HPDE6-E6E7 (cell line): ENCODE results near the gene PASD1.
A peak's percentile ranks its signal among the peaks of the same experiment; 100 is the strongest.
"Not testable (repeated sequence)": the region's sequence is repeated elsewhere in the genome, so short reads cannot be mapped to it uniquely, and the experiment has no call there.

Experiments used
- DNase-seq: peaks from one replicate; pipeline ENCODE4 v3.0.0; 2011; ENCODE audit warnings: missing footprints; ENCODE audit errors: extremely low spot score

Gene PASD1

DNA sequence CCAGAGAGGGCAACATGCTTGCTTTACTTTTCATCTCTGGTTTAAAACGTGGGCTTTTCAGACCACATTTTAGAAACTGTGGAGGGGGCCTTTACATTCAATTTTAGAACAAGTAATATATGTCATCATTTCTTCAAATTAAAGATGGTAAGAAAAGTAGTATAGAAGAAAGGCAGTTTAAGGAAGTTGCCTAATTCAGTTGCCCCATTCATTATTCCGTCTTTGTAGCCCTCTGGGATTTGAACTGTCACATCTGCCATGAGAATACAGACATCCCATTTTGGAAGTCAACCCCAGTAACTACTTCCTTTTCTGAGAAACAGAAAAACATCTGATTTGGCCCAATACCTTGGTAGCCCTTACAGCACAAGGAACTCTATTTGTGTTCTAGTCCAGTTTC lies 61.2 kb downstream of the PASD1 start:
- no peak for DNase-seq

DNA sequence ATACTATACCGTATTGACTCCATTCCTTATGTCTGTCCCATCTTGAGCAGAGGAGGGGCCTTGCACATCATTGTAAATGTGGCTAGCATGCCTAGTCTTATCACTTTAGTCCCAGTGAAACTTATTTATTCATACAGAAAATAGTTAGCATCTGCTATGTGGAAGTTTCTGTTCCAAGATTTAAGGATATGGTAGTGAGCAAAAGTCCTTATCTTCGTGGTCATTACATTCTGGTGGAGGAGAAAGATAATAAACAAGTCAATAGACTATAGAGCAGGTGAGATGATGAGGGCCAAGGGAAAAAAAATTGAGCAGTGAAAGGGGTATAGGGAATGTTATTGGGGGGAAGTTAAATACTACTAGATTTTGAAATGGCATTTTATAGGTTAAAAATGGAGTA lies 68.3 kb downstream of the PASD1 start:
- no peak for DNase-seq

DNA sequence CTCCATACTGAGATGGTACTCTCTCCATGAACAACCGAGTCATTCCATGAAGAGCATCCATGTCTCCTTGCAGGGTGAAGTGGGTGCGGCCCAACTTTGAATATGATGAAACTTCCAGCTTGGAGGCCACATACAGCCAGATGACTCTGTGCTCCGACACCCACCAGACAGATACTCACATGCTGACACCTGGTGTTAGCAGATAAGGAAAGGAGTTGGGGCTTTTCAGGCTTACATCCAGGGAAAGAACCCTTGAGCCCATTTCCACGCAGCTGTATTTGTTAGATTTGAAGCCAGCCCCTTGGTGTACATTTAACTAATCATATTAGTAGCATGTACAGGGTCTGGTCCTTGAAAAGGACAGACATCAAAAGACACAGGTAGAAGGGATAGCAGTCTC lies 69.7 kb downstream of the PASD1 start:
- DNase-seq = no peak

- DNase-seq = no peak
Measured at GRCh38 chrX:151634937-151635336, 71.5 kb downstream of the PASD1 start.

GRCh38 chrX:151641564-151641963 lies 78.1 kb downstream of the PASD1 start:
- DNase-seq = no peak

DNA sequence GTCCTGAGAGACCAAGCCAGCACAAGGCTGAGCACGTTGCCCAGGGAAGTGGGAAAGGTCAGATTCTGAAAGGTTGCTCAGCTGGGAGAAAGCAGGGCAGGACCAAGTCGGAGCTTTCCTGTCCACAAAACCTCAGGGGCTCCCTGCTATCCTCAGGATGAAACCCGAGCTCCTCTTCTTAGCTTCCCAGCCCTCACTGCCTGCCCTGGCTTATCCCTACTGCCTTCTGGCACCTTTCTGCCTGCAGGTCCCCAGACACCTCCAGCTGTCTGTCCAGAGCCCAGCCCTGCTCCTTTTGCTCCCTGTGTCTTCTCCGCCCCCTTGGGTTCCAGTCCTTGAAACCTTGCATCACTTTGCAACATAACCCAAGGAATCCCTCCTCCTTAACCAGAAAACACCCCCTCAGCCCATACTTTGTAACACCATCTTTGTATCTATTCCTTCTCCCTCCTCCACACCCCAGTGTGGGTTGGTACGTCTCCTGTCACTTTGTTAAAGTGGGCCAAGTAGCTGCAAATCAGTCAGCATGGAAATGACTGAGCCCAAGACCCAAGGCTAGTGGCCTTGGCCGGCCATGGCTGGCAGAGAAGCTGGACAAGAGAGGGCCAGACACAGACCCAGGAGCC lies 111.8 kb downstream of the PASD1 start:
- no peak for DNase-seq

GRCh38 chrX:151676196-151676595 lies 112.7 kb downstream of the PASD1 start:
- no peak for DNase-seq

GRCh38 chrX:151679798-151680402 lies 116.4 kb downstream of the PASD1 start:
- no peak for DNase-seq

DNA sequence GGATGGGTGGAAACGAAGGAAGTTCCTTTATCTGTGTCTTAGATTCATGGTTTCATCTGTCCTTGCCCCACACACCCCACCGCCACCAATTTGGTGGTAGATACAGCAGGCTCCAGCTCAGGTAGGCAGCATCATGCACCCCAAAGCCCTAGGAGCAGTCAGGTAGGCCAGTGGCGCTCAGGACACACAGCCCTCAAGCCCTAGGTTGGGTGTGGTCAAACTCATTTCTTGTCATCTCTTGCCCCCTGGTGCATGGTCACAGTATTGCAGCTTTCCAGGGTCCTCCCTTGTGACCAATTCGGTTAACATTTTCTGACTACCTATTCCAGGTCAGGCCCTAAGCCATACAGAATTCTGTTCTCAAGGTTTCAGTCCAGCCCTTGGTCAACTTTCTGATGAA lies 117.3 kb downstream of the PASD1 start:
- peak; percentile 23 for DNase-seq

GRCh38 chrX:151687635-151688034 lies 124.2 kb downstream of the PASD1 start:
- no peak for DNase-seq

DNA sequence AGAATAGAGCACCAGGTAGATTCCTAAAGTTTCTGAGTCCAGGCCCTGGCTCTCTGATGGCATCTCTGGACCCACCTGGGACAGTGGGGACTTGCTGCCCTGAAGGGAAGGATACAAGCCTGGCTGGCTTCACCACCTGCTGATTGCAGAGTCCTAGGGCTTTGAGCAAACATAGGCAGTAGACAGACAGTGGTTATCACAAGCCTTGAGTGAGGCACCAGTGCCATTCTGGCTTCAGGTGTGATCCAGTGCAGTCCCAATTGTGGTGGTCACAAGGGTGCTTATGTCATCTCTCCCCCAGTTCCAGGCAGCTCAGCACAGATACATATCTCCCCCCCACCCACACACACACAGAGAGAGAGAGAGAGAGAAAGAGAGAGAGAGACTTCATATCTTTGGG lies 125.2 kb downstream of the PASD1 start:
- DNase-seq = no peak

DNA sequence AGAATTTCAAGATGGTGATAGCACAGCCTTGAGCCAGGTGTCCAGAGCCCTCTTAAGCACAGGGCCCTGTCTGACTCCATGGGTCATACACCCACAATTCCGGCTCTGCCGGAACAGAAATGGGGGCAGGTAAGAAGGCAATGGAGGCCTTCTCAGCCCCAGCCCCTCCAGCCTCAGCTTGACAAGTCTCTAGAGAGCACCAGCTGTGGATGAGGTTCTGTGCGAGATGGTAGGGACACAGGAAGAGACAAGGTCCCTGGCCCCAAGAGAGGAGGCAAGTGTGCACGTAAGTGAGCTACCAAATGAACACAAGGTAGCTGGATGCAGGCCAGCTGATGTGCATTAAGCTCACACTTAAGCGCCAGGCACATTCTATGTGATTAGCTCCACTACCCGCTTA lies 129.3 kb downstream of the PASD1 start:
- DNase-seq = no peak

DNA sequence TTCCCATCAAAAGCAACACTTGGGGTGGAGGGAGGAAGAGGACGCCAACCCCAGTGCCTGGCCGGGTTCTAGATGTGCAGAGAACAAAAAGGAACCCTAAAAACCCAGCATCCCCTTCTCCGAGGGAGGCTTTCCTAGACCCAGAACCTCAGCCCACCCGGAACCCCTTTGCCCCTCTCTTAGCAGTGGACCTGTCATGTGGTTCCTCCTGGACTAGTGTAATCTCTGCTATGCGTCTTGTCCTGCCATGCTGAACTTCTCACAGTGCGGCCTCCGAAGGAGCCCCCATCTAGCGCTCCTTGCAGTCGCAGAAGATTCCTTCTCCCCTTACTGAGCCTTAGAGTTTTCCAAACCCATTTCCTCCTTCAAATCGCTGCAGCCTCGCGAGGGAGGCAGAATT lies 130.6 kb downstream of the PASD1 start:
- no peak for DNase-seq

GRCh38 chrX:151694661-151695582 lies 131.4 kb downstream of the PASD1 start, which contains the start of gene PRRG3:
Gene PRRG3 (plus strand): TSS chrX:151695458. CDS start chrX:151698815, 3,357 bp downstream.
- DNase-seq = no peak

DNA sequence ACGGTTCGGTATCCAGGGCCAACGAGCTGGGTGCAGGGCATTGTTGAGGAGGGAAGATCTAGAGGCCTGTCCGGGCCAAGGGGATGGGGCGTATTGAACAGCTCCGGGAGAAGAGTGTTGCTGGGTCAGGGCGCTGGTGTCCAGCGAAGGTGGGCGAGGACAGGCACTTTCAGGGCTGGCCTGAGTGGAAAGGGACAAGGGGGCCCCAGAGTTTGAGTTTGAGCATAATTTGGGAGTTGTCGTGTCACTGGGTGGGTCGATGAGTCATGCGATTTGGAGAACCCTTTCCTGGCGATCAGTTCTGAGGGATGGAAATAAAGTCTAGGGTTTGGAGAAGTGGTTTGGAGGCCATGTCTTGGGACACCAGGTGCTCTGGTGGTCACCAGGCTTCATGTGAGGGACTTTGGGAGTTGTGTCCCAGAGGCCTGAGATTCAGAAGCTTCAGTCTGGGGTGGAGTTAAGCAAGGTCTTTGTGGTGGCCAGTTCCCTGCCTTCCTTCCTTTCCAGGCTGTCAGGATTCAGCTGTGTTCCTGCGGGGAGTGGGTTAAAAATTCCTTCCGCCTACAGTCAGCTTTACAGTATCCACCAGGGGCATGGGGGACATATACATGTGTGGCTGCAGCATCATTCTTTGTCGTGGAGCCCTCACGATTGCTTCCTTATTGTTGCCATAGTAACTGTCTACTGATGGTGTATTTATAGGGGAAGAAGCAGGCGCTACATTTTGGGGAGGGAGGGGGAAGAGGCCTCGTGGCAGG lies 132.3 kb downstream of the PASD1 start:
- DNase-seq = no peak

- DNase-seq = not testable (repeated sequence)
Measured at GRCh38 chrX:151697082-151697481, 133.6 kb downstream of the PASD1 start.

DNA sequence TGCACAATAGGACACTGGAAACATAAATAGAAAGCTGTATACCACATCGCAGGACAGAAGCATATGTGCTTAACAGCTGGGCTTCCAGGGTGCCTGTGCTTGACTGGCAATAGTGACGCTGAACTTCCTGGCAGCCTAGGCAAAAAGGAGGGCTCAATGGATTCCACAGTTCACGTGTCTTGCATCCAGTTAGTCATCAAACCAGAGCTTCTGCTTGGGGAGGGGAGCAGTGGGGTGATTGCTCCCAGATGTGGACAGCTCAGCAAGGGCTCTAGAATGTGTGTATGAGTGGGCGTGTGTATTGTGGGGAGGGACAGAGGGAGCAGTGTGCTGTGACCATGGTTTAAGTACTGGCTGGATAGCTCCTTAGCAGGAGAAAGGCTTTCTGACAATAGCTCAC lies 134.0 kb downstream of the PASD1 start:
- no peak for DNase-seq

DNA sequence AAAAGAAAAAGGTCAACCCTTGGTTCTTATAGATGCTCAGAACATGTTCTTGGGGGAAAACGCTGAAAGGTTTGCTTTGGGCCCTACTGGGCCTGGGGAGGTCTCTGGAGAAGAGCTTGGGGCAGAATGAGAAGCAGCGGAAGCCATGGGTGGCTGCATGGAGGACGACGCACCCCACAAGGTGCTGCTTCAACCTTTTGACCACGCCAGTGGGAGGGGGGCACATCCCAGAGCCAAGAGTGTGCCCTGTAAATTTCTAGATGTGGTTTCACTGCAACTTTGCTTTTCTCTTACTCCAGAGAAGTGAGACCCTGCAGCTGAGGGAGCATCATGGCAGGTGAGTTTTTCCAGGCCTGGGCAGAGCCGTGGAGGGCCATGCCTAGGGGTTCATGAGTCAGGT lies 135.0 kb downstream of the PASD1 start:
- DNase-seq = no peak

- no peak for DNase-seq
Measured at GRCh38 chrX:151699746-151700145, 136.3 kb downstream of the PASD1 start.

DNA sequence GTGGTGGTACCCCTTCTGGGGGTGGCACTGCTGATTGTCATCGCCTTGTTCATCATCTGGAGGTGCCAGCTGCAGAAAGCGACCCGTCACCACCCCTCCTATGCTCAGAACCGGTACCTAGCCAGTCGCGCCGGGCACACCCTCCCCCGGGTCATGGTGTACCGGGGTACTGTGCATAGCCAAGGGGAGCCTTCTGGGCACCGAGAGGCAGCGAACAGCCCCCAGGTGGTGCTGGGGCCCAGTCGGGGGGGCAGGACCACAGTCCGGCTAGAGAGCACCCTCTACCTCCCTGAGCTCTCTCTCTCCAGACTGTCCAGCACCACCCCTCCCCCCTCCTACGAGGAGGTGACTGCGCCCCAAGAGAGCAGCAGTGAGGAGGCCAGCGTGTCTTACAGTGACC lies 137.1 kb downstream of the PASD1 start:
- no peak for DNase-seq

GRCh38 chrX:151701071-151701470 lies 137.6 kb downstream of the PASD1 start:
- DNase-seq = no peak

- DNase-seq = no peak
Measured at GRCh38 chrX:151701531-151701930, 138.1 kb downstream of the PASD1 start.
